HCT116 (cell line): ENCODE data around the gene ORMDL1. TPM values are rescaled to one million over a fixed set of nuclear protein-coding genes. Genes with fewer than 3 reads are reported as not detected.

Experiments used
- ATAC-seq: fragments of 200-7000 bp; cut with Tn5 transposase; 2 replicates; pipeline ENCODE4 v1.9.1; 2020; ENCODE audit warnings: mild to moderate bottlenecking, moderate library complexity
- BruUV-seq: library from RNA; stranded (reverse); fragments of 400-500 nt; replicated peaks from 2 replicates; lab custom pipeline; 2021; lab: Mats Ljungman, UMichigan
- CTCF ChIA-PET: fragments of 300-600 bp; sonication (Branson Sonifier 250); formaldehyde crosslinking; loops from one replicate; lab custom pipeline; 2021; ENCODE audit warnings: antibody characterized with exemption; lab: Charles Lee
- POLR2A ChIA-PET: fragments of 300-600, 350-600 bp; sonication (Branson Sonifier 250); formaldehyde crosslinking; loops from one replicate; lab custom pipeline; 2021; ENCODE audit warnings: antibody characterized with exemption; lab: Charles Lee
- RAD21 ChIA-PET, 2 experiments: fragments of 300-600 bp; sonication (Branson Sonifier 250); formaldehyde crosslinking; loops; one replicate each; lab custom pipeline; 2023; ENCODE audit warnings: low total read pairs in 2 of 2; ENCODE audit not compliant: uncharacterized antibody in 2 of 2, unreplicated experiment in 2 of 2, low non-redundant PET in 1 of 2; lab: Charles Lee
- DNase-seq: peaks from one replicate; pipeline ENCODE4 v3.0.0-alpha.2; 2010; ENCODE audit warnings: low read depth, low spot score
- H2AFZ ChIP-seq: fragments of 200-600 bp; shearing (Covaris generic), sonication (generic); 2 replicates; pipeline ENCODE4 v1.6.1; 2017; ENCODE audit warnings: low read depth, mixed run types, mixed read lengths, antibody characterized with exemption, low read length; ENCODE audit not compliant: poor library complexity, severe bottlenecking
- H3K27ac ChIP-seq: 2 replicates; pipeline ENCODE4 v1.5.1; 2012; ENCODE audit warnings: low read depth, low read length
- H3K27me3 ChIP-seq: fragments of 200-600 bp; sonication (generic); 2 replicates; pipeline ENCODE4 v1.6.1; 2016; ENCODE audit warnings: mixed run types, low read length, mixed read lengths; ENCODE audit not compliant: insufficient read depth
- H3K36me3 ChIP-seq, 2 experiments: fragments of 200-500 bp in 1 of 2; fragments of 200-600 bp in 1 of 2; sonication (Bioruptor generic) in 1 of 2; sonication (generic) in 1 of 2; 2 replicates each; pipeline versions ENCODE4 v1.5.1 to v1.6.1; 2014 to 2016; ENCODE audit warnings: low read length in 2 of 2, inconsistent platforms in 1 of 2, mixed read lengths in 1 of 2, mixed run types in 1 of 2; ENCODE audit not compliant: insufficient read depth in 2 of 2, control insufficient read depth in 1 of 2
- H3K4me1 ChIP-seq, 2 experiments: fragments of 200-600 bp in 1 of 2; sonication (generic) in 1 of 2; 2 replicates each; pipeline versions ENCODE4 v1.5.1 to v1.6.1; 2012 to 2017; ENCODE audit warnings: low read length in 2 of 2, inconsistent platforms in 1 of 2, mild to moderate bottlenecking in 1 of 2, mixed read lengths in 1 of 2, mixed run types in 1 of 2, moderate library complexity in 1 of 2; ENCODE audit not compliant: insufficient read depth in 2 of 2, control insufficient read depth in 1 of 2
- H3K4me2 ChIP-seq: fragments of 200-600 bp; sonication (generic); 2 replicates; pipeline ENCODE4 v1.6.1; 2017; ENCODE audit warnings: mixed run types, low read length, mixed read lengths
- H3K4me3 ChIP-seq, 2 experiments: fragments of 200-600 bp in 1 of 2; sonication (generic) in 1 of 2; replicated peaks in 1 of 2; 2 replicates each; pipeline ENCODE4 v1.5.1; 2011 to 2016; ENCODE audit warnings: low read length in 2 of 2, control low read depth in 1 of 2, low read depth in 1 of 2, mild to moderate bottlenecking in 1 of 2, mixed read lengths in 1 of 2, mixed run types in 1 of 2
- H3K79me2 ChIP-seq: fragments of 200-600 bp; sonication (generic); 2 replicates; pipeline ENCODE4 v1.6.1; 2017; ENCODE audit warnings: mild to moderate bottlenecking, mixed run types, low read length, moderate library complexity, mixed read lengths; ENCODE audit not compliant: insufficient read depth
- H3K9ac ChIP-seq: fragments of 200-600 bp; sonication (generic); 2 replicates; pipeline ENCODE4 v1.6.1; 2016; ENCODE audit warnings: low read length, mixed read lengths
- H3K9me2 ChIP-seq: fragments of 200-600 bp; sonication (generic), shearing (Covaris generic); 2 replicates; pipeline ENCODE4 v1.6.1; 2017; ENCODE audit warnings: mixed run types, mild to moderate bottlenecking, moderate library complexity; ENCODE audit not compliant: insufficient read depth
- H3K9me3 ChIP-seq, 2 experiments: fragments of 200-500 bp in 1 of 2; fragments of 200-600 bp in 1 of 2; sonication (Bioruptor generic) in 1 of 2; sonication (generic) in 1 of 2; 2 replicates each; pipeline ENCODE4 v1.6.1; 2014 to 2017; ENCODE audit warnings: low read length in 2 of 2, mixed read lengths in 2 of 2, inconsistent platforms in 1 of 2, low read depth in 1 of 2, mild to moderate bottlenecking in 1 of 2, mixed run types in 1 of 2, moderate library complexity in 1 of 2; ENCODE audit not compliant: control insufficient read depth in 1 of 2, insufficient read depth in 1 of 2
- H4K20me1 ChIP-seq: fragments of 200-600 bp; sonication (generic), shearing (Covaris generic); 2 replicates; pipeline ENCODE4 v1.6.1; 2017; ENCODE audit warnings: mixed run types, mild to moderate bottlenecking, moderate library complexity; ENCODE audit not compliant: insufficient read depth
- EGR1 ChIP-seq: IDR thresholded peaks from 2 replicates; pipeline ENCODE4 v1.6.1; 2012; ENCODE audit warnings: low read depth
- RAD21 ChIP-seq: IDR thresholded peaks from 2 replicates; pipeline ENCODE4 v1.6.1; 2012; ENCODE audit warnings: low read depth, mild to moderate bottlenecking
- SIN3A ChIP-seq: IDR thresholded peaks from 2 replicates; pipeline ENCODE4 v1.6.1; 2012; ENCODE audit warnings: low read depth
- YY1 ChIP-seq: IDR thresholded peaks from 2 replicates; pipeline ENCODE4 v1.6.1; 2011; ENCODE audit warnings: low read length, low read depth, moderate library complexity, mild to moderate bottlenecking; ENCODE audit not compliant: insufficient replicate concordance; ENCODE audit errors: extremely low read depth
- ZFX ChIP-seq: fragments of 450-650 bp; IDR thresholded peaks from 2 replicates; pipeline ENCODE4 v1.6.1; 2017
- intact Hi-C: fragments of 100-400 bp; cut with micrococcal nuclease; formaldehyde crosslinking; loops from 2 replicates; pipeline ENCODE4 v1.10.0; 2022
- total RNA-seq: library from RNA; stranded (reverse); gene quantifications from one replicate; pipeline ENCODE4 v1.2.1, GENCODE V29; 2021; ENCODE audit not compliant: unreplicated experiment

Gene ORMDL1
- total RNA-seq, 1 experiment from 2014 or later: 32.7 TPM

GRCh38 chr2:189794310-189794709 lies 10.2 kb upstream of the ORMDL1 start:
- H3K27me3 ChIP-seq: no peaks in the 10 kb centered on the region
- H3K9me3 ChIP-seq: no peaks in the 10 kb centered on the region
- no peaks in the 10 kb centered on the region for H3K4me1 ChIP-seq
- intact Hi-C loops: loop anchor here (10.0 kb wide), 1 partner anchor 520 kb away; the partner anchor contains the start of gene HIBCH
- DNase-seq (no peak), ATAC-seq (no peak)
- no peaks in the 10 kb centered on the region for H4K20me1 ChIP-seq
- ChIA-PET POLR2A (no interaction called here), CTCF (no interaction called here), RAD21 (no interaction called here)
- H3K4me3 ChIP-seq: no peak overlapping the region
- no peak overlapping the region for H3K27ac ChIP-seq
- no peaks in the 10 kb centered on the region for H3K9me2 ChIP-seq
- no peak overlapping the region for H2AFZ ChIP-seq
- H3K9ac ChIP-seq: no peak overlapping the region
- TF ChIP-seq YY1 (no peak), ZFX (no peak), RAD21 (no peak)
- H3K79me2 ChIP-seq: peaks cover 42% of the 10 kb centered on the region
- H3K4me2 ChIP-seq: no peak overlapping the region
- peaks cover 18 to 27% of the 10 kb centered on the region in 2 experiments for H3K36me3 ChIP-seq
- BruUV-seq: no TSS peak

- H3K4me3 ChIP-seq: no peak overlapping the region
- H3K4me1 ChIP-seq: no peaks in the 10 kb centered on the region
- no peak overlapping the region for H3K9ac ChIP-seq
- H3K4me2 ChIP-seq: no peak overlapping the region
- no peaks in the 10 kb centered on the region for H4K20me1 ChIP-seq
- H3K27me3 ChIP-seq: no peaks in the 10 kb centered on the region
- no peak for DNase-seq
- H3K36me3 ChIP-seq: peaks cover 16 to 20% of the 10 kb centered on the region in 2 experiments
- POLR2A ChIA-PET: no interaction called here
- no TSS peak for BruUV-seq
- H3K9me2 ChIP-seq: no peaks in the 10 kb centered on the region
- intact Hi-C loops: loop anchor here (10.0 kb wide), 1 partner anchor 523 kb away; the partner anchor contains the start of gene HIBCH
- no peak for TF ChIP-seq SIN3A
- TF ChIP-seq EGR1: no peak
- H3K27ac ChIP-seq: no peak overlapping the region
- no peak overlapping the region for H2AFZ ChIP-seq
- RAD21 ChIA-PET: no interaction called here
- no peaks in the 10 kb centered on the region for H3K9me3 ChIP-seq
- ATAC-seq: no peak
- CTCF ChIA-PET: no interaction called here
- H3K79me2 ChIP-seq: peaks cover 60% of the 10 kb centered on the region
Measured at GRCh38 chr2:189791338-189792042, 7.4 kb upstream of the ORMDL1 start.
